Caco-2 (cell line): ENCODE results near the gene GBA3. TPM values are rescaled to one million over a fixed set of nuclear protein-coding genes. Genes with fewer than 3 reads are reported as not detected.

Source experiments
- BruUV-seq: library from RNA; stranded (reverse); fragments of 400-500 nt; replicated peaks from 2 replicates; lab custom pipeline; 2021; lab: Mats Ljungman, UMichigan
- CTCF ChIA-PET: fragments of 300-600 bp; sonication (Branson Sonifier 250); formaldehyde crosslinking; loops from one replicate; lab custom pipeline; 2022; ENCODE audit warnings: antibody characterized with exemption; lab: Charles Lee
- POLR2A ChIA-PET: fragments of 300-600 bp; sonication (Branson Sonifier 250); formaldehyde crosslinking; loops from one replicate; lab custom pipeline; 2022; ENCODE audit warnings: antibody characterized with exemption; lab: Charles Lee
- DNase-seq, 2 experiments: peaks; one replicate each; pipeline versions ENCODE4 v3.0.0 to v3.0.0-alpha.2; 2020 to 2022
- H3K27me3 ChIP-seq: replicated peaks from 2 replicates; pipeline ENCODE4 v1.6.0; 2011; ENCODE audit warnings: low read length; ENCODE audit not compliant: control insufficient read depth, insufficient read depth
- H3K36me3 ChIP-seq: 2 replicates; pipeline ENCODE4 v1.5.1; 2011; ENCODE audit warnings: low read length; ENCODE audit not compliant: control insufficient read depth, insufficient read depth
- H3K4me1 ChIP-seq: fragments of 250-450 bp; sonication (Bioruptor Pico); 2 replicates; pipeline ENCODE4 v1.5.1; 2020; ENCODE audit warnings: mild to moderate bottlenecking
- H3K4me3 ChIP-seq: 2 replicates; pipeline ENCODE4 v1.5.1; 2011; ENCODE audit warnings: low read depth, mild to moderate bottlenecking, control low read depth, low read length
- H3K9me3 ChIP-seq: fragments of 250-450 bp; sonication (Bioruptor Pico); 2 replicates; pipeline ENCODE4 v1.5.1; 2020; ENCODE audit warnings: mild to moderate bottlenecking, moderate library complexity
- H3K27ac Mint-ChIP-seq: one replicate; pipeline ENCODE4 v1.8.0; 2022; ENCODE audit warnings: mixed read lengths; ENCODE audit not compliant: unreplicated experiment
- H3K27me3 Mint-ChIP-seq: one replicate; pipeline ENCODE4 v1.8.0; 2022; ENCODE audit warnings: mixed read lengths; ENCODE audit not compliant: insufficient read depth, unreplicated experiment
- H3K36me3 Mint-ChIP-seq: one replicate; pipeline ENCODE4 v1.8.0; 2022; ENCODE audit warnings: mild to moderate bottlenecking, mixed read lengths; ENCODE audit not compliant: insufficient read depth, unreplicated experiment
- H3K4me1 Mint-ChIP-seq: one replicate; pipeline ENCODE4 v1.8.0; 2022; ENCODE audit warnings: low read depth, mixed read lengths; ENCODE audit not compliant: unreplicated experiment
- H3K4me3 Mint-ChIP-seq: one replicate; pipeline ENCODE4 v1.8.0; 2022; ENCODE audit warnings: mild to moderate bottlenecking, moderate library complexity, mixed read lengths; ENCODE audit not compliant: unreplicated experiment
- H3K9me3 Mint-ChIP-seq: one replicate; pipeline ENCODE4 v1.8.0; 2022; ENCODE audit warnings: mixed read lengths; ENCODE audit not compliant: unreplicated experiment
- CTCF ChIP-seq, 2 experiments: fragments of 200-600 bp in 1 of 2; IDR thresholded peaks; 1 replicate in 1 of 2; 2 replicates in 1 of 2; pipeline versions ENCODE4 v1.5.1 to v1.8.0; 2011 to 2022; ENCODE audit warnings: antibody characterized with exemption in 1 of 2, control low read depth in 1 of 2, inconsistent platforms in 1 of 2, low read depth in 1 of 2, low read length in 1 of 2, mild to moderate bottlenecking in 1 of 2, moderate library complexity in 1 of 2; ENCODE audit not compliant: insufficient read depth in 1 of 2, severe bottlenecking in 1 of 2, unreplicated experiment in 1 of 2
- intact Hi-C: fragments of 100-400 bp; cut with micrococcal nuclease; formaldehyde crosslinking; loops from one replicate; pipeline ENCODE4 v1.10.0; 2022; ENCODE audit not compliant: unreplicated experiment
- total RNA-seq: library from RNA; stranded (reverse); gene quantifications from 2 replicates; pipeline ENCODE4 v1.2.3, GENCODE V29; 2022

GBA3 gene
- total RNA-seq, 1 experiment from 2014 or later, result 0.25 TPM

- CTCF ChIA-PET, result no interaction called here
- Mint-ChIP-seq H3K9me3 (no peaks in the 10 kb centered on the region), H3K27me3 (peaks cover 3% of the 10 kb centered on the region), H3K27ac (no peak overlapping the region), H3K36me3 (no peaks in the 10 kb centered on the region), H3K4me1 (no peaks in the 10 kb centered on the region), H3K4me3 (no peak overlapping the region)
- Histone ChIP-seq H3K9me3 (no peaks in the 10 kb centered on the region), H3K36me3 (no peaks in the 10 kb centered on the region), H3K4me3 (no peak overlapping the region), H3K27me3 (no peaks in the 10 kb centered on the region), H3K4me1 (no peaks in the 10 kb centered on the region)
- TF ChIP-seq CTCF (IDR thresholded peaks at IDR 0.05; ENCODE audit: insufficient read depth in 1 of 2, low read depth in 1 of 2, low read length in 1 of 2, severe bottlenecking in 1 of 2, unreplicated experiment in 1 of 2), result no peak
- DNase-seq, result no peak
- POLR2A ChIA-PET, result no interaction called here
- no TSS peak for BruUV-seq
- intact Hi-C loops, result no loop called here
Measured at GRCh38 chr4:22762548-22762947, 69.8 kb downstream of the GBA3 start.

DNA sequence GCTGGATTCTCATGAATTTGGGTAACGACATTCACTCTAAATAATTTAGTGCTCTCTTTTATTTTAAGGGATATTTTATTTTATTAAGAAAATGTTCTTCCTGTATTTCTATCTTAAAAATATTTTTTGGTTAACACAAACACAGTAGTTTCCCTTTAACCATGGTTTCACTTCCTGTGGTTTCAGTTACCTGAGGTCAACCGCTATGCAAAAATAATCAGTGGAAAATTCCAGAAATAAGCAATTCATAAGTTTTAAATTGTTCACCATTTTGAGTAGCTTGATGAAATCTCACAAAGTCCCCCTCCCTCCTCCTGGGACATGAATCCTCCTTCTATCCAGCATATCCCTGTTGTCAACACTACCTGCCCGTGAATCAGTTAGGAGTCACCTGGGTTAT, 71.4 kb downstream of the GBA3 start:
- H3K4me3 ChIP-seq, result no peak overlapping the region
- Mint-ChIP-seq H3K9me3 (no peaks in the 10 kb centered on the region), H3K4me3 (no peak overlapping the region), H3K27ac (no peak overlapping the region), H3K4me1 (no peaks in the 10 kb centered on the region), H3K36me3 (no peaks in the 10 kb centered on the region), H3K27me3 (peaks cover 3% of the 10 kb centered on the region)
- CTCF ChIA-PET, result no interaction called here
- H3K9me3 ChIP-seq, result no peaks in the 10 kb centered on the region
- no peaks in the 10 kb centered on the region for H3K36me3 ChIP-seq
- BruUV-seq, result no TSS peak
- no peaks in the 10 kb centered on the region for H3K4me1 ChIP-seq
- no peak for TF ChIP-seq CTCF (IDR thresholded peaks at IDR 0.05; ENCODE audit: insufficient read depth in 1 of 2, low read depth in 1 of 2, low read length in 1 of 2, severe bottlenecking in 1 of 2, unreplicated experiment in 1 of 2)
- H3K27me3 ChIP-seq, result no peaks in the 10 kb centered on the region
- POLR2A ChIA-PET, result no interaction called here
- intact Hi-C loops, result no loop called here
- DNase-seq, result no peak

GRCh38 chr4:22766068-22766467, 73.3 kb downstream of the GBA3 start:
- ChIA-PET POLR2A (no interaction called here), CTCF (no interaction called here)
- Histone ChIP-seq H3K4me1 (no peaks in the 10 kb centered on the region), H3K4me3 (no peak overlapping the region), H3K9me3 (no peaks in the 10 kb centered on the region), H3K36me3 (no peaks in the 10 kb centered on the region), H3K27me3 (no peaks in the 10 kb centered on the region)
- Mint-ChIP-seq H3K36me3 (no peaks in the 10 kb centered on the region), H3K4me3 (no peak overlapping the region), H3K27me3 (peaks cover 3% of the 10 kb centered on the region), H3K4me1 (no peaks in the 10 kb centered on the region), H3K9me3 (no peaks in the 10 kb centered on the region), H3K27ac (no peak overlapping the region)
- no TSS peak for BruUV-seq
- intact Hi-C loops, result no loop called here
- no peak for TF ChIP-seq CTCF (IDR thresholded peaks at IDR 0.05; ENCODE audit: insufficient read depth in 1 of 2, low read depth in 1 of 2, low read length in 1 of 2, severe bottlenecking in 1 of 2, unreplicated experiment in 1 of 2)
- DNase-seq, result no peak
